CD14-positive monocyte (primary cell): Measurements from ENCODE around the gene IFNL2. TPM values are rescaled to one million over a fixed set of nuclear protein-coding genes. Genes with fewer than 3 reads are reported as not detected.

Experiments used
- DNase-seq, 3 donors: peaks; one replicate each; pipeline ENCODE4 v3.0.0-alpha.2; 2011 to 2022
- H2AFZ ChIP-seq: 2 replicates; pipeline ENCODE4 v1.6.0; 2012; ENCODE audit warnings: mild to moderate bottlenecking, low read depth, low read length, inconsistent platforms; ENCODE audit not compliant: insufficient read depth, poor library complexity, severe bottlenecking
- H3K27ac ChIP-seq, 2 donors: 1 replicate in 1 of 2; 2 replicates in 1 of 2; pipeline ENCODE4 v1.5.1; 2012 to 2013; ENCODE audit warnings: low read length in 2 of 2, control low read depth in 1 of 2, inconsistent platforms in 1 of 2, low read depth in 1 of 2, mild to moderate bottlenecking in 1 of 2
- H3K27me3 ChIP-seq, 2 donors: one replicate each; pipeline versions ENCODE4 v1.6.0 to v1.6.1; 2011 to 2013; ENCODE audit warnings: low read length in 2 of 2; ENCODE audit not compliant: control insufficient read depth in 2 of 2, insufficient read depth in 2 of 2
- H3K36me3 ChIP-seq, 2 donors: replicated peaks in 1 of 2; 1 replicate in 1 of 2; 2 replicates in 1 of 2; pipeline versions ENCODE4 v1.5.1 to v1.6.1; 2012 to 2013; ENCODE audit warnings: low read length in 2 of 2, control low read depth in 1 of 2, inconsistent platforms in 1 of 2, mild to moderate bottlenecking in 1 of 2; ENCODE audit not compliant: insufficient read depth in 2 of 2, control insufficient read depth in 1 of 2
- H3K4me1 ChIP-seq, 2 donors: 1 replicate in 1 of 2; 2 replicates in 1 of 2; pipeline versions ENCODE4 v1.5.1 to v1.6.1; 2012 to 2013; ENCODE audit warnings: low read length in 2 of 2, control low read depth in 1 of 2, inconsistent platforms in 1 of 2, mild to moderate bottlenecking in 1 of 2, moderate library complexity in 1 of 2; ENCODE audit not compliant: insufficient read depth in 2 of 2, control insufficient read depth in 1 of 2
- H3K4me2 ChIP-seq: replicated peaks from 2 replicates; pipeline ENCODE3; 2012; ENCODE audit warnings: low read length, moderate library complexity, mild to moderate bottlenecking; ENCODE audit not compliant: poor library complexity, severe bottlenecking; ENCODE audit errors: extremely low read depth
- H3K4me3 ChIP-seq, 3 experiments: fragments of 200-600 bp in 1 of 3; sonication (generic) in 1 of 3; replicated peaks in 1 of 3; 1 replicate in 2 of 3; 2 replicates in 1 of 3; pipeline ENCODE4 v1.5.1; 2011 to 2013; ENCODE audit warnings: low read length in 3 of 3, mild to moderate bottlenecking in 3 of 3, control low read depth in 2 of 3, low read depth in 2 of 3, inconsistent platforms in 1 of 3, moderate library complexity in 1 of 3
- H3K79me2 ChIP-seq: 2 replicates; pipeline ENCODE4 v1.6.0; 2012; ENCODE audit warnings: mild to moderate bottlenecking, control low read depth, inconsistent platforms, low read length, moderate library complexity; ENCODE audit not compliant: insufficient read depth
- H3K9ac ChIP-seq: 2 replicates; pipeline ENCODE4 v1.6.0; 2017; ENCODE audit warnings: low read length, mild to moderate bottlenecking; ENCODE audit not compliant: insufficient read depth, poor library complexity, severe bottlenecking
- H3K9me3 ChIP-seq, 2 donors: replicated peaks in 1 of 2; 1 replicate in 1 of 2; 2 replicates in 1 of 2; pipeline versions ENCODE4 v1.5.1 to v1.6.1; 2012 to 2013; ENCODE audit warnings: low read length in 2 of 2, control low read depth in 1 of 2; ENCODE audit not compliant: control insufficient read depth in 1 of 2, insufficient read depth in 1 of 2
- H4K20me1 ChIP-seq: 2 replicates; pipeline ENCODE4 v1.6.0; 2012; ENCODE audit warnings: mild to moderate bottlenecking, low read length, control low read depth, moderate library complexity; ENCODE audit not compliant: insufficient read depth
- H3K27ac Mint-ChIP-seq, 7 donors: one replicate each; pipeline ENCODE4 v1.8.0; 2020; ENCODE audit warnings: mild to moderate bottlenecking in 7 of 7, mixed read lengths in 7 of 7, moderate library complexity in 6 of 7, inconsistent platforms in 2 of 7
- H3K27me3 Mint-ChIP-seq, 3 donors: one replicate each; pipeline ENCODE4 v1.8.0; 2021 to 2022; ENCODE audit warnings: low read depth in 3 of 3, mild to moderate bottlenecking in 3 of 3, mixed read lengths in 3 of 3, moderate library complexity in 3 of 3, inconsistent platforms in 1 of 3
- H3K36me3 Mint-ChIP-seq, 2 donors: one replicate each; pipeline ENCODE4 v1.8.0; 2020; ENCODE audit warnings: mixed read lengths in 2 of 2, inconsistent platforms in 1 of 2, mild to moderate bottlenecking in 1 of 2
- H3K4me1 Mint-ChIP-seq: one replicate; pipeline ENCODE4 v1.8.0; 2020; ENCODE audit warnings: mild to moderate bottlenecking, mixed read lengths
- H3K4me3 Mint-ChIP-seq, 2 donors: one replicate each; pipeline ENCODE4 v1.8.0; 2020; ENCODE audit warnings: mild to moderate bottlenecking in 2 of 2, mixed read lengths in 2 of 2, moderate library complexity in 1 of 2
- H3K9me3 Mint-ChIP-seq, 7 donors: one replicate each; pipeline ENCODE4 v1.8.0; 2020 to 2022; ENCODE audit warnings: mixed read lengths in 7 of 7, mild to moderate bottlenecking in 6 of 7, moderate library complexity in 6 of 7, inconsistent platforms in 2 of 7
- CTCF ChIP-seq: fragments of 200-600 bp; IDR thresholded peaks from one replicate; pipeline ENCODE4 v1.8.0; 2022; ENCODE audit warnings: antibody characterized with exemption, mild to moderate bottlenecking
- WGBS: methylation state at CpG from one replicate; pipeline ENCODE4 v1.1.5; 2013; ENCODE audit warnings: missing lambda C conversion rate; ENCODE audit not compliant: insufficient coverage; 5-methylcytosine and 5-hydroxymethylcytosine counted together
- intact Hi-C, 2 donors: fragments of 100-400 bp; cut with micrococcal nuclease; formaldehyde crosslinking; loops; one replicate each; pipeline versions ENCODE4 v1.15.0 to v1.15.1; 2023
- polyA plus RNA-seq, 3 donors: library from polyadenylated mRNA; depleted of rRNA in 1 of 3; unstranded in 2 of 3; stranded (reverse) in 1 of 3; fragments of 300-500 nt in 2 of 3; fragments of >200 nt in 1 of 3; fragmentation: Illumina TruSeq in 2 of 3; gene quantifications; 1 replicate in 2 of 3; 2 replicates in 1 of 3; pipeline ENCODE4 v1.2.3, GENCODE V29; 2012 to 2021

IFNL2 gene
- polyA plus RNA-seq, 3 donors = not detected

GRCh38 chr19:39296055-39296645, 28.0 kb downstream of the IFNL2 start, which contains the start of gene IFNL1:
Gene IFNL1, plus strand, starts transcription at chr19:39296407. Its CDS starts 15 bp downstream, at chr19:39296422.
- WGBS = 93% methylated on average over 11 of the region's 11 CpGs
- no peak within 1 kb of the TSS for H3K4me3 Mint-ChIP-seq

GRCh38 chr19:39296906-39297305, 28.7 kb downstream of the IFNL2 start:
- no peak overlapping the region for H3K4me2 ChIP-seq

More at GRCh38 chr19:39296055-39296645, 28.0 kb downstream of the IFNL2 start, which contains the start of gene IFNL1:
- Mint-ChIP-seq H3K36me3 (no peaks in the 10 kb centered on the region), H3K27me3 (peaks cover 1 to 5% (median 3%) of the 10 kb centered on the region in 3 donors), H3K9me3 (no peaks in the 10 kb centered on the region), H3K4me1 (no peaks in the 10 kb centered on the region), H3K27ac (no peak within 1 kb of the TSS)
- DNase-seq = no peak
- Histone ChIP-seq H3K4me2 (no peak within 1 kb of the TSS), H3K27me3 (no peaks in the 10 kb centered on the region), H3K27ac (no peak within 1 kb of the TSS), H3K9ac (no peak within 1 kb of the TSS), H3K4me3 (no peak within 1 kb of the TSS), H3K9me3 (no peaks in the 10 kb centered on the region), H3K79me2 (no peaks in the 10 kb centered on the region), H3K4me1 (no peaks in the 10 kb centered on the region), H3K36me3 (no peaks in the 10 kb centered on the region), H2AFZ (no peak within 1 kb of the TSS), H4K20me1 (no peaks in the 10 kb centered on the region)
- TF ChIP-seq CTCF = no peak
- intact Hi-C loops = no loop called here

More at GRCh38 chr19:39296906-39297305, 28.7 kb downstream of the IFNL2 start:
- Histone ChIP-seq H3K4me3 (no peak overlapping the region), H3K9me3 (no peaks in the 10 kb centered on the region), H2AFZ (no peak overlapping the region), H3K9ac (no peak overlapping the region), H3K27me3 (no peaks in the 10 kb centered on the region), H4K20me1 (no peaks in the 10 kb centered on the region), H3K36me3 (no peaks in the 10 kb centered on the region), H3K27ac (no peak overlapping the region), H3K4me1 (no peaks in the 10 kb centered on the region), H3K79me2 (no peaks in the 10 kb centered on the region)
- H3K27me3 Mint-ChIP-seq = peaks cover 0 to 5% (median 3%) of the 10 kb centered on the region in 3 donors
- H3K27ac Mint-ChIP-seq = no peak overlapping the region
- intact Hi-C loops = no loop called here
- no peak overlapping the region for H3K4me3 Mint-ChIP-seq
- no peaks in the 10 kb centered on the region for H3K4me1 Mint-ChIP-seq
- no peaks in the 10 kb centered on the region for H3K36me3 Mint-ChIP-seq
- TF ChIP-seq CTCF = no peak
- 93% methylated on average over 4 of the region's 4 CpGs for WGBS
- no peaks in the 10 kb centered on the region for H3K9me3 Mint-ChIP-seq
- DNase-seq = no peak
